Hematopoietic multipotent progenitor cell treated with erythropoietin and hydrocortisone succinate and interleukin-3 and kit ligand, for 4 days (in vitro differentiated cells): ENCODE data around the gene RHOA.
"Not testable (repeated sequence)": the region's sequence is repeated elsewhere in the genome, so short reads cannot be mapped to it uniquely, and the experiment has no call there.

Experiments
- DNase-seq: peaks from one replicate; pipeline ENCODE4 v3.0.0-alpha.2; 2015

The RHOA gene

DNA sequence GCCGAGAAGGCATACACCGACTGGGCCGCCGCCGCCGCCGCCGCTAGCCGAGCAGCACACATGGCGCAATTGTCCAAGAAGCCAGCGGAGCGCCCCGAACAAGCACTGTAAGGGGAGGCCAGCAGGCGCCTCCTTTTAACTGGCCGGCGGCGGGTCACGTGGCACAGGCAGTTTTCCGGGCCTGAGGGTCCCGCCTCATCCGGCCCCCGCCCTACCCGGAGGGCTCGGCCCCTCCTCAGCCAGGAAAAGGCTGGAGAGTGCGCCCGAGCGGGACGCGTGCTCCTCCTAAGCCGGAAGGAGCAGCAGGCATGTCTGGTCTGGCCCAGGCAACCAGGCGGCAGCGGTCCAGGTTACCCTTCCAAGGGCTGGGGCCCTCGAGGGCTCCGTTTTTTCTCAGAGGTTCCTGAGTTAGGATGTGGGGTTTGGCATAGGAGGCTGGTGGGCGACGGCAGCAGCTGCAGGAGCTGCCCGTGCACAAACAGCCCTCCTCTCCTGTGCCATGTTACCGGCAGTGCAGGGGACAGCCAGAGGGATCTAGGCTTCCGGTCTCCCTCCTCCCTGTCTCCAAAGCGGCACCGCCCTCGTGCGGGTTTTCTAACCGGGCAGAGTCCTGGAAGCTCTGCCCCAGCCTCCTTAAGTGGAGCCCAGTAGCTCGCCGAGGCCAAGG lies 53.4 kb downstream of the RHOA start, which contains the start of gene GPX1:
GPX1 (minus strand) TSS at position 137 of the 667 bp plus-strand sequence; CDS start at position 62, 75 bp downstream.
- DNase-seq = peak; percentile 98

DNA sequence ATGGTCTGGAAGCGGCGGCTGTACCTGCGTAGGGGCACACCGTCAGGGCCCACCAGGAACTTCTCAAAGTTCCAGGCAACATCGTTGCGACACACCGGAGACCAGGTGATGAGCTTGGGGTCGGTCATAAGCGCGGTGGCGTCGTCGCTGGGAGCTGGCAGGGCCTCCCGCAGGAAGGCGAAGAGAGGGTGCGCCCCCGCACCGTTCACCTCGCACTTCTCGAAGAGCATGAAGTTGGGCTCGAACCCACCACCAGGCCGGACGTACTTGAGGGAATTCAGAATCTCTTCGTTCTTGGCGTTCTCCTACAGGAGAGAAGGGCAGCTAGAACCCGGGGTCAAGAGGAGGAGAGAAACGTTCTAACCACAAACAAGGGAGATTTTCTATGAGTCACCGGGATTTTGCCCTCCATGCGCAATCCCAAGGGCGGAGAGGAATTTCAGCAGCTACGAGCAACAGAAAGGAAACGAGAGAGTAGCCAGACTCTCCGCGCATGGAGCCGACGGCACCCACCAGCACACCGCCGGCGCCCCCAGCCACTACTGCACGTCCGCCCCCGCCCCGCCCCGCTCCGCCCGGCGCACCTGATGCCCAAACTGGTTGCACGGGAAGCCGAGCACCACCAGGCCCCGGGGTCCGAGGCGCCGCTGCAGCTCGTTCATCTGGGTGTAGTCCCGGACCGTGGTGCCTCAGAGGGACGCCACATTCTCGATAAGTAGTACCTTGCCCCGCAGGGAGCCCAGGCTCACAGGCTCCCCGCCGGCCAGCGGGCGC lies 54.1 kb downstream of the RHOA start:
- DNase-seq = peak; percentile 55

- DNase-seq = not testable (repeated sequence)
Measured at GRCh38 chr3:49357095-49357442, 54.7 kb downstream of the RHOA start.

DNA sequence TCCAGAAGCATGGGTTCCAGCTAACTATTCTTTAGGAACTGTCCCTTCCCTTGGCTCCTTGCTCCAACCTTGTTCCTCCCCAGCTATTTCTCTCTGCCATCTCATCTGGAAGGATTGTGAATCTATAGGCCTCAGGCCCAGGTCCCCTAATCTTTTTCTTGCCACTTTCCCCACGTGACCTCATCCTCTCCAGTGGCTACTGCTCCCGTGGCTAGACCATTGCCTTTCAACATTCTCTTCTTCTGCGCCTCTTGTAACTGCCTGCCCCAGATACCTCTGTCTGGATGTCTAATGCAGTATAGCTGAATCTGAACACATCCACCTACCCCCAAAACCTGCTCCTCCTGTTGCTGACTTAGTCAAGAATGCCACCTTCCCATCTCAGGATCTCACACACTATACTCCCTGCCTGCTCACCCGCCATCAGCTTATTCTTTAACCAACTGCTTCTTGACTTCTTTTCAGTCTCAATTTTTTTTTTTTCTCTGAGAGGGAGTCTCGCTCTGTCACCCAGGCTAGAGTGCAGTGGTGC lies 58.8 kb downstream of the RHOA start:
- DNase-seq = peak; percentile 66

GRCh38 chr3:49352281-49352680 lies 59.5 kb downstream of the RHOA start:
- DNase-seq = no peak

- DNase-seq = peak; percentile 86
Measured at GRCh38 chr3:49351521-49352011, 60.2 kb downstream of the RHOA start.

- DNase-seq = peak; percentile 90
Measured at GRCh38 chr3:49349348-49350114, 62.2 kb downstream of the RHOA start.

- DNase-seq = not testable (repeated sequence)
Measured at GRCh38 chr3:49348361-49348760, 63.4 kb downstream of the RHOA start.

- no peak for DNase-seq
Measured at GRCh38 chr3:49346797-49347251, 65.0 kb downstream of the RHOA start.

- DNase-seq = peak; percentile 52
Measured at GRCh38 chr3:49343163-49343562, 68.6 kb downstream of the RHOA start.

- no peak for DNase-seq
Measured at GRCh38 chr3:49341996-49342395, 69.8 kb downstream of the RHOA start.

DNA sequence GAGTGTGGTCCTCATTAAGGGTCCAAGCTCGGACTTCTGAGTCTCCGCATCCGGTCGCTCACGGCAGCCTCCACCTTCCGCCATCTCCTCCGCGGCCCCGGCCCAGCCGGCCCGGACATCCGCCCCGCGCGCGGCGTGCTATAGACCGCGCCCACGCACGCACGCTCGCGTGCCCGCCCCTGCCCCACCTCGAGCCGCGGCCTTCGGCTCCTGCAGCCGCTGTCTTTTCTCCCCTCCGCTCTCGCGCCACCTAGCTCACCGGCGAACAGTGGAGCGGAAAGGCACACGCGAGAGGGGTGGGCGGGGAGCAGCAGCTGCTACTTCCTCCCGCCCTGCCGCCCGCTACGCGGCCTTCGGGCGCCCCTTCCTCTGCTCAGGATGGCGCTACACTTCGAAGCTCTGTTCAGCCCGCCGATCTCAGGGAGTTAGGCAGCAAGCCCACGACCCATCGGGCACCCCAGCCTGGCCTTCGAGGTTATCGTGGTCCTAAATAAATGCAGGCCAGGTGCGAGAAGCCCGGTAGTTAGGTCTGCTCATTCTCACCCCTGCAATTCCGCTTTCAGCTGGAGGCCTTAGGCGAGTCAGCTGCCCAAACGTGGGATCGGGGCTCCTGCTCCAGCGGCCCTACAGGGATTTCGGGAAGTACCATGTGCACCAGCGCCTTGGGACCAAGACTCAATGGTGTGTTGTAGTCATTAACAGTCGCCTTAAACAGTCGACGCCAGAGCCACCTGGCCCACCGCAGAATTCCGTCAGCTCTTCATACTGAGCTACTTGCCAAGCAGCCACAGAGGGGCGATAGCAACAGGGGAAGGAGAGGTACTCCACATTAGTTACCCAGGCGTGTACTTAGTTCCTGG lies 71.6 kb downstream of the RHOA start, which contains the start of gene USP4:
USP4 (minus strand) TSS at position 113 of the 860 bp plus-strand sequence; CDS start at position 84, 29 bp downstream.
- DNase-seq = peak; percentile 98

- no peak for DNase-seq
Measured at GRCh38 chr3:49339581-49339940, 72.2 kb downstream of the RHOA start.

DNA sequence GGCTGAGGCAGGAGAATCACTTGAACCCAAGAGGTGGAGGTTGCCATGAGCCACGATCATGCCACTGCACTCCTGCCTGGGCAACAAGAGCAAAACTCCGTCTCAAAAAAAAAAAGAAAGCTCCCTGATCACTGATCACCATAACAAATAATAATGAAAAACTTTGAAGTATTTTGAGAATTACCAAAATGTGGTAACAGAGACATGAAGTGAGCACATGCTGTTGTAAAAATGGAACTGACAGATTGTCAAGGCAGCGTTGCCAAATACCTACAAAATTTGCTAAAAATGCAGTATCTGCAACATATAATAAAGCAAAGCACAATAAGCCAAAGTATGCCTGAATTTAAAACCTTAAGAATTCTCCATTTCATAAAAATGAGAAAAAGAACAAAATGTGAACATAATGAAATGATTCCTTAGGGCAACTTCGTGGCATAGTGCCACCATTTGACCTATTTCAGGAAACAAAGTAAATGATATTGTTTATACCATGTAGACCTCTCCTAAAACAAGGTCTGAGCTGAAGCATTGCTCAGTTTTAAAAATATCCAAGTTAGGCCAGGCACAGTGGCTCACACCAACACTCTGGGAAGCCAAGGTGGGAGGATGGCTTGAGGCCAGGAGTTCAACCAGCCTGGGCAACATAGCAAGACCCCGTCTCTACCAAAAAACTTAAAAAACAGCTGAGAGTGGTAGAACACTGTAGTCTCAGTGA lies 77.7 kb downstream of the RHOA start:
- no peak for DNase-seq

DNA sequence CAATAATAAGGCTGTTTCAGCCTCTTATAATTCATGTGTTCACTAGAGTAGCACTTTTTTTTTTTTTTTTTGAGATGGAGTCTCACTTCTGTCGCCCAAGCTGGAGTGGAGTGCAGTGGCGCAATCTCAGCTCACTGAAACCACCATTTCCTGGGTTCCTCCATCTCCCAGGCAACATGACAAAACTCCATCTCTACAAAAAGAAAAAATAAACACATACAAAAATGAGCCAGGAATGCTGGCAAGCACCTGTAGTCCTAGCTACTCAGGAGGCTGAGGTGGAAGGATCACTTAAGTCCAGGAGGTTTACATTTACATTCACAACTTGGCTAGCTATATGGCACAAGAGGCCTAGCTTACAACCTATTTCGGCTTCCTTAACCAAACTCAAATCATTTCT lies 78.7 kb downstream of the RHOA start:
- DNase-seq = no peak

- DNase-seq = no peak
Measured at GRCh38 chr3:49329186-49329585, 82.6 kb downstream of the RHOA start.

DNA sequence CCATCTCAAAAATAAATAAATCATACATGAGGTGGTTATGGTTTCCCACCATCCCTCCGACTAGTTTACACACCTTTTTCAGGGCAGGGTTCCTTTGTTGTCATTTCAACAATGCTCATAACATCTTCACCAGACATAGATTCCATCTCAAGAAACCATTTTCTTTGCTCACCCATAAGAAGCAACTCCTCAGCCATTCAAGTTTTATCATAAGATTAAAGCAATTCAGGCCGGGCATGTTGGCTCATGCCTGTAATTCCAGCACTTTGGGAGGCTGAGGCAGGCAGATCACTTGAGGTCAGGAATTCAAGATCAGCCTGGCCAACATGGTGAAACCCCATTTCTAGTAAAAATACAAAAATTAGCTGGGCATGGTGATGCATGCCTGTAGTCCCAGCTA lies 83.4 kb downstream of the RHOA start:
- not testable (repeated sequence) for DNase-seq

DNA sequence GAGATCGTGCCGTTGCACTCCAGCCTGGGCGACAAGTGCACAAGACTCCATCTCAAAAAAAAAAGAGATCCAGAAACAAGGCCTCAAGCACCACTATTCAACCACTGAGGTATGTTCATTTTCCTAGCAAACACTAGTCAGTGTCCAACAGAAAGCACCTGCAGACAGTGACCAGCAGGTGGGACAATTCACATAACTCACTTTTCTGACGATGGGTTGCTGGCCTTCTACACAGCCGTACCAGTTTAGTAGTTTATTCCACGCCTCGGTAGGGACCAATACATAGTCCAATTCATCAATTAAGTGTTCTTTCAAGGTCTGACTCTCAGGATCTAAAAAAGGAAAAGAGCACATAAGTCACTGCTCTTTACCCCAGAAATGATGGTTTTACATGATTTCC lies 84.3 kb downstream of the RHOA start:
- DNase-seq = peak; percentile 48

DNA sequence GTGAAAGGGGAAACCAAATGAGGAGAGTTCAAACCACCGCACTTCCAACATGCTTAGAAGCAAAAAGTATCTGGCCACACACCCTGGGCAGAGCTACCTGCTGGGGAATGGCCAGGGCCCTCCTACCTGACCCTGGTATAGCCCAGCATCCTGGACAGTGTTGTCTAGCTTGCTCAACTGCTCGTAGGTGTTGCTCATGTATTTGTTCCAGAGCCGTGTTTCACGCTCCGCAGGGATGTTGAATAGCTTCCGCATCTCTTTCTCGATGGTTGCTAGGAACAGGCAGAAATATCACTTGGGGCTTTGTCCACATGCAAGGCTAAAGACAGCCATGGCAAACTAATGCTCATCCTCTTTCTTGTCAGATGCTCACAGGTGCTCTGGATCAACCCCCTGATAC lies 87.0 kb downstream of the RHOA start:
- no peak for DNase-seq

DNA sequence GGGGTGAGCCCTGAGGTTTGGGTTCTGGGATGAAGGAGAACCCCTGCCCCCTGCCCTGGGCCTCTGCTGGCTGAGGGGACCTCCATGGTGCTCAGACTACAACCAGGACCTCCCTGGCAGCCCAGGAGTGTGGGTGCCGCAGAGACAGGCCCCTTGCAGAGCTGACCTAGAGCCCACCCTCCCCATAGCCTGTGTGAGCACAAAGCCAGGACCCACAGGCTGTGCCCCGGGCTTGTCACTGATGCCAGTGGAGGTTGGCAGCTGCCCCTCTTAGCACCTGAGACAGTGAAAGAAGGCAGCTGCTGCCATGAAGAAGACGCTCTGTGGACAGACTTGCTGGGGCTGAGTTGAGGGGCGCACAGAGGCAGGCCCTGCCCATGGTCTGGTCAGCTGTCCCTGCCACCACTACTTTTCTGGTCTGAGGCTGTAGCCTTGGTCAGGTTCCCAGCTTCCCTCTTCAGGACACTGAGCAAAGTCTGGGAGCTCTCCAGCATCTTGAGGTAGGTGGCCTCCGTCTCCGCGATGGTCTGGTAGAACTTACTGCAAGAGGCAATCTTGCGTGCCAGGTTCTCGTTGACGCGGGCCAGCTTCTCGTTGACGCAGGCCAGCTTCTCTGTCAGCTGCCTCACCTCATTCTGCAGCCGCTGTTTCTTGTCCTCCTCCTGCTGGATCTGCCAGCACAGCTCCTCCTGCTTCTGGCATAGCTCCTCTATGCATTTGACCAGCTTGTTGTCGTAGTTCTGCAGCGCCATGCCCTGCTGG lies 94.9 kb downstream of the RHOA start:
- DNase-seq = no peak
